ENCODE measurements around the gene ZNF714.

ZNF714 gene

GRCh38 chr19:21082011-21082975 is at the start of gene ZNF714:
Gene ZNF714, plus strand, starts transcription at chr19:21082203. Its CDS starts 16,066 bp downstream, at chr19:21098269.
- DNase-seq, result peak; percentile 83

GRCh38 chr19:21045028-21045427 is 37.0 kb upstream of the ZNF714 start:
- DNase-seq, result no peak

GRCh38 chr19:21046489-21046888 is 35.5 kb upstream of the ZNF714 start:
- DNase-seq, result no peak

- no peak for DNase-seq
Observed at GRCh38 chr19:21047716-21048115, 34.3 kb upstream of the ZNF714 start.

- no peak for DNase-seq
Observed at GRCh38 chr19:21052902-21053301, 29.1 kb upstream of the ZNF714 start.

- no peak for DNase-seq
Observed at GRCh38 chr19:21065336-21065735, 16.7 kb upstream of the ZNF714 start.

GRCh38 chr19:21084343-21084742 is 2.3 kb downstream of the ZNF714 start:
- DNase-seq, result peak; percentile 88

GRCh38 chr19:21087871-21088270 is 5.9 kb downstream of the ZNF714 start:
- no peak for DNase-seq

GRCh38 chr19:21092109-21092508 is 10.1 kb downstream of the ZNF714 start:
- no peak for DNase-seq

GRCh38 chr19:21094347-21095025 is 12.5 kb downstream of the ZNF714 start:
- no peak for DNase-seq

GRCh38 chr19:21098291-21098690 is 16.3 kb downstream of the ZNF714 start:
- no peak for DNase-seq

GRCh38 chr19:21101521-21102242 is 19.7 kb downstream of the ZNF714 start:
- DNase-seq, result no peak

- DNase-seq, result no peak
Observed at GRCh38 chr19:21109116-21109515, 27.1 kb downstream of the ZNF714 start.

GRCh38 chr19:21110183-21110582 is 28.2 kb downstream of the ZNF714 start:
- DNase-seq, result no peak

- DNase-seq, result no peak
Observed at GRCh38 chr19:21115430-21115829, 33.4 kb downstream of the ZNF714 start.

- peak; percentile 34 for DNase-seq
Observed at GRCh38 chr19:21117041-21117907, 35.3 kb downstream of the ZNF714 start.

GRCh38 chr19:21126078-21126477 is 44.1 kb downstream of the ZNF714 start:
- no peak for DNase-seq

- no peak for DNase-seq
Observed at GRCh38 chr19:21127001-21127400, 45.0 kb downstream of the ZNF714 start.

- DNase-seq, result no peak
Observed at GRCh38 chr19:21127898-21128297, 45.9 kb downstream of the ZNF714 start.

- no peak for DNase-seq
Observed at GRCh38 chr19:21128901-21129698, 47.1 kb downstream of the ZNF714 start.

GRCh38 chr19:21130097-21130775 is 48.2 kb downstream of the ZNF714 start:
- DNase-seq, result no peak

All from kidney glomerular epithelial cell (primary cell).